Activated B cell treated with CpG ODN at 0.5 μM for 24 hours (primary cell): Measurements from ENCODE around the gene ITGB4. TPM values are rescaled to one million over a fixed set of nuclear protein-coding genes. Genes with fewer than 3 reads are reported as not detected.

Source experiments
- ATAC-seq: fragments of 200-7000 bp; cut with Tn5 transposase; one replicate; pipeline ENCODE4 v1.10.0; 2021; ENCODE audit warnings: low read depth, mild to moderate bottlenecking, moderate library complexity
- CTCF ChIA-PET: fragments of 350-600 bp; sonication (Branson Sonifier 250); formaldehyde crosslinking; loops from one replicate; lab custom pipeline; 2021; ENCODE audit warnings: antibody characterized with exemption; lab: Charles Lee
- POLR2A ChIA-PET: fragments of 350-600 bp; sonication (Branson Sonifier 250); formaldehyde crosslinking; loops from one replicate; lab custom pipeline; 2021; ENCODE audit warnings: antibody characterized with exemption; lab: Charles Lee
- DNase-seq: peaks from one replicate; pipeline ENCODE4 v3.0.0; 2022
- H3K27ac Mint-ChIP-seq: one replicate; pipeline ENCODE4 v1.8.0; 2020; ENCODE audit warnings: mixed read lengths
- H3K27me3 Mint-ChIP-seq: one replicate; pipeline ENCODE4 v1.8.0; 2021; ENCODE audit warnings: mixed read lengths
- H3K36me3 Mint-ChIP-seq: one replicate; pipeline ENCODE4 v1.8.0; 2021; ENCODE audit warnings: low read depth, mixed read lengths
- H3K4me1 Mint-ChIP-seq: one replicate; pipeline ENCODE4 v1.8.0; 2021; ENCODE audit warnings: mixed read lengths
- H3K4me3 Mint-ChIP-seq: one replicate; pipeline ENCODE4 v1.8.0; 2020; ENCODE audit warnings: mild to moderate bottlenecking, mixed read lengths
- H3K9me3 Mint-ChIP-seq: one replicate; pipeline ENCODE4 v1.8.0; 2020; ENCODE audit warnings: mixed read lengths
- CTCF ChIP-seq: fragments of 200-600 bp; IDR thresholded peaks from one replicate; pipeline ENCODE4 v1.8.0; 2022; ENCODE audit warnings: antibody characterized with exemption, mild to moderate bottlenecking
- intact Hi-C: fragments of 100-400 bp; cut with micrococcal nuclease; formaldehyde crosslinking; loops from one replicate; pipeline ENCODE4 v1.15.1; 2024
- total RNA-seq: library from RNA; stranded (reverse); gene quantifications from 2 replicates; pipeline ENCODE4 v1.2.3, GENCODE V29; 2022

The ITGB4 gene
- total RNA-seq, 1 donor from 2014 or later = 2.2 TPM

GRCh38 chr17:75779987-75780889, 59.0 kb downstream of the ITGB4 start:
- DNase-seq = no peak
- no peak for TF ChIP-seq CTCF
- Mint-ChIP-seq H3K4me1 (peaks cover 64% of the 10 kb centered on the region), H3K9me3 (peaks cover 2% of the 10 kb centered on the region), H3K27me3 (no peaks in the 10 kb centered on the region), H3K36me3 (peaks cover 42% of the 10 kb centered on the region), H3K27ac (peak overlapping the region; percentile 94), H3K4me3 (peak overlapping the region; percentile 89)
- no peak for ATAC-seq
- ChIA-PET POLR2A (interaction anchor here (0.5 to 7.8 kb wide), 59 partner anchors 10 to 1662 kb away, joined by 3 to 91 read pairs (median 4); partner anchors contain the start of genes ACOX1, GALK1, GRB2 and MIF4GD), CTCF (interaction anchor here (1.5 kb wide), 1 partner anchor 27 kb away, joined by 6 read pairs; no protein-coding TSS in a partner anchor)
- intact Hi-C loops = loop anchor here (1.0 to 5.0 kb wide), 7 partner anchors 15 to 947 kb away; partner anchors contain the start of genes GALK1, JMJD6, LLGL2 and METTL23

- Mint-ChIP-seq H3K27ac (peak overlapping the region; percentile 99), H3K4me1 (peaks cover 57% of the 10 kb centered on the region), H3K27me3 (no peaks in the 10 kb centered on the region), H3K9me3 (peaks cover 2% of the 10 kb centered on the region), H3K36me3 (peaks cover 20% of the 10 kb centered on the region), H3K4me3 (peak overlapping the region; percentile 86)
- ChIA-PET POLR2A (interaction anchor here (0.6 to 8.1 kb wide), 24 partner anchors 7 to 953 kb away, joined by 3 to 87 read pairs (median 4); partner anchors contain the start of genes GALK1, LLGL2, MRPL38 and TMEM94), CTCF (interaction anchor here (0.8 to 2.6 kb wide), 8 partner anchors 13 to 113 kb away, joined by 3 to 12 read pairs (median 6); partner anchors contain the start of genes GALK1, TRIM65 and UNC13D)
- DNase-seq = no peak
- intact Hi-C loops = loop anchor here (5.0 kb wide), 1 partner anchor 486 kb away; no protein-coding TSS in a partner anchor
- ATAC-seq = peak; percentile 21
- TF ChIP-seq CTCF = no peak
These were observed 62.0 kb downstream of the ITGB4 start for GRCh38 chr17:75783069-75783783.

GRCh38 chr17:75783803-75784472, 62.7 kb downstream of the ITGB4 start:
- no peaks in the 10 kb centered on the region for H3K27me3 Mint-ChIP-seq
- peaks cover 57% of the 10 kb centered on the region for H3K4me1 Mint-ChIP-seq
- H3K4me3 Mint-ChIP-seq = peak overlapping the region; percentile 86
- no peak for TF ChIP-seq CTCF
- DNase-seq = no peak
- ChIA-PET CTCF (interaction anchor here (1.4 to 2.6 kb wide), 5 partner anchors 19 to 61 kb away, joined by 3 to 12 read pairs (median 9); partner anchors contain the start of genes GALK1 and UNC13D), POLR2A (interaction anchor here (0.6 to 8.1 kb wide), 24 partner anchors 8 to 1037 kb away, joined by 3 to 87 read pairs (median 6); partner anchors contain the start of genes GALK1, MRPL38, TRIM65 and UNC13D)
- peak; percentile 1 for ATAC-seq
- intact Hi-C loops = loop anchor here (1.0 to 5.0 kb wide), 5 partner anchors 25 to 487 kb away; partner anchors contain the start of genes RECQL5, SAP30BP, UBALD2 and WBP2
- peaks cover 13% of the 10 kb centered on the region for H3K36me3 Mint-ChIP-seq
- peaks cover 2% of the 10 kb centered on the region for H3K9me3 Mint-ChIP-seq
- peak overlapping the region; percentile 99 for H3K27ac Mint-ChIP-seq

GRCh38 chr17:75784473-75785015, 63.3 kb downstream of the ITGB4 start, which contains the start of gene UNK:
TSS of gene UNK (plus strand) at chr17:75784806. CDS start at chr17:75784881, 75 bp downstream.
- peaks cover 2% of the 10 kb centered on the region for H3K9me3 Mint-ChIP-seq
- no peaks in the 10 kb centered on the region for H3K27me3 Mint-ChIP-seq
- H3K4me1 Mint-ChIP-seq = peaks cover 57% of the 10 kb centered on the region
- POLR2A ChIA-PET = interaction anchor here (0.6 to 8.1 kb wide), 30 partner anchors 8 to 1038 kb away, joined by 3 to 87 read pairs (median 6); partner anchors contain the start of genes ACOX1, GALK1, MRPL38 and SLC25A19
- peak; percentile 73 for ATAC-seq
- peak; percentile 89 for DNase-seq
- CTCF ChIA-PET = interaction anchor here (1.4 to 2.6 kb wide), 5 partner anchors 20 to 60 kb away, joined by 3 to 12 read pairs (median 9); partner anchors contain the start of genes GALK1 and UNC13D
- intact Hi-C loops = loop anchor here (1.0 to 5.0 kb wide), 7 partner anchors 24 to 487 kb away; partner anchors contain the start of genes ACOX1, RECQL5, SAP30BP and TEN1
- peak within 1 kb of the TSS; percentile 99 for H3K27ac Mint-ChIP-seq
- H3K36me3 Mint-ChIP-seq = peaks cover 12% of the 10 kb centered on the region
- TF ChIP-seq CTCF = no peak
- peak within 1 kb of the TSS; percentile 86 for H3K4me3 Mint-ChIP-seq
